ENCODE measurements around the gene FASN. TPM values are rescaled to one million over a fixed set of nuclear protein-coding genes. Genes with fewer than 3 reads are reported as not detected.

The FASN gene
- total and polyA plus RNA-seq, 2 of the 13 experiments (the other 11 are each of a cell fraction or from before 2014, with no cell fraction given) = 51.7 to 101 TPM

DNA sequence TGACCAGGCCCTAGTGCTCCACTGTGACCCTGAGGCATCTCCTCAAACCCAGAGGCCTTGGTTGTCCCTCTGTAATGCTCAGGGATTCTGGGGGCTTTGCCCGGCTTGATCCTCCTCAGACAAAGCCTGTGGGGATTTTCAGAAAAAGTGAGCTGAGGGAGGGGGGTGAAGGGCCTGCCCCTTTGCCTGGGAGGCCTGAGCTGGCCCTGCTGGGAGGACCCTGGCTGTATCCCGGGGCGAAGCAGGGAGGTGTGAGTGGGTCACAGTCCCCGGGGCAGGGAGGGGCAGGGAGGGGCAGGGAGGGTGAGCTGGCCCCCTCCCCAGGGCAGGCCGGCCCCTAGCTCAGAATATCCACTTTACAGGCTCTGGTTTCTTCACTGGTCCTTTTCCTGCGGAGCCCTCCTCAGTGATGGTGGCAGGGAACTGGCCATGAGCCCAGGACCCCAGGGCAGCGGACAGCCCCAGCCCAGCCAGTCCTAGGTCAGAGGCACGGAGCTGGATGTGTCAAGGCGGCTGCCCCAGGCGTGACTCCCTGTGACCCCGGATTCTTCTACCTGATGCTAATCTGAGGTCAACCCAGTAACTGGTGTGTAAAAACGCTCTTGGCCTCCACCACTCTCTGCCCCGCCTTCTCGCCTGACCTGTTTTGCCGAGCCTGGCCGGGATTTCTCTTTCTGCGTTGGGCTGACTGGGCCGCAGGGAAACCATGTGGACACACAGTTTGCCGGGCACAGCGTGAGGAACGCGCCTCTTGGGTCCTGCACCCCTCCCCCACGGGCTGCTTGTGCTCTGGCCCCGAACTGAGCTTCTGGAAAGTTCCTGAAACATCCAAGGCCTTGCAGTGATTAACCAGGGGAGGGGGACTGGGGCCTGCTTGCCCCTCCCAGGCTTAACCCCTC, 5.8 kb upstream of the FASN start (continued):
- TF ChIP-seq FOXM1 (CRISPR knock-in tag; IDR thresholded peaks at IDR 0.05) (no peak), HNRNPL (IDR thresholded peaks at IDR 0.05; ENCODE audit: low read depth, low read length) (0 out of 2 replicates have a peak, but pooled peaks have one; percentile 72), KLF16 (CRISPR knock-in tag; IDR thresholded peaks at IDR 0.05) (peak in 1 of 2 experiments; percentile 77; a peak in 2 of 4 replicates), HMGA1 (CRISPR knock-in tag; conservative IDR thresholded peaks at IDR 0.05) (no peak), ZNF660 (CRISPR knock-in tag; IDR thresholded peaks at IDR 0.05; ENCODE audit: borderline replicate concordance, low read depth) (no peak), GTF2F1 (IDR thresholded peaks at IDR 0.05; ENCODE audit: low read length) (no peak), GLMP (CRISPR knock-in tag; IDR thresholded peaks at IDR 0.05; ENCODE audit: borderline replicate concordance) (no peak), HNRNPUL1 (IDR thresholded peaks at IDR 0.05; ENCODE audit: low read depth, low read length) (no peak), KDM6A (CRISPR knock-in tag; IDR thresholded peaks at IDR 0.05; ENCODE audit: low read depth) (no peak), ZBTB42 (CRISPR knock-in tag; IDR thresholded peaks at IDR 0.05) (no peak; the same call in 1 of the 2 replicates), ZNF766 (CRISPR knock-in tag; IDR thresholded peaks at IDR 0.05; ENCODE audit: borderline replicate concordance) (no peak), ZNF383 (CRISPR knock-in tag; IDR thresholded peaks at IDR 0.05; ENCODE audit: borderline replicate concordance) (no peak), ZNF782 (CRISPR knock-in tag; IDR thresholded peaks at IDR 0.05; ENCODE audit: borderline replicate concordance) (peak; percentile 78; the same call in 1 of the 2 replicates), ZNF883 (CRISPR knock-in tag; IDR thresholded peaks at IDR 0.05; ENCODE audit: not compliant biosample characterization) (peak; percentile 91), PRMT3 (CRISPR knock-in tag; IDR thresholded peaks at IDR 0.05; ENCODE audit: borderline replicate concordance, low read depth) (no peak), SMAD1 (CRISPR knock-in tag; IDR thresholded peaks at IDR 0.05; ENCODE audit: borderline replicate concordance, low read depth) (0 out of 2 replicates have a peak, but pooled peaks have one; percentile 47), SMC3 (IDR thresholded peaks at IDR 0.05; ENCODE audit: low read length) (no peak), SMYD3 (CRISPR knock-in tag; IDR thresholded peaks at IDR 0.05) (0 out of 2 replicates have a peak, but pooled peaks have one; percentile 42), ZHX2 (IDR thresholded peaks at IDR 0.05; ENCODE audit: low read depth) (no peak), ZHX2 (CRISPR knock-in tag; IDR thresholded peaks at IDR 0.05; ENCODE audit: borderline replicate concordance) (no peak)
- TF ChIP-seq, protein P1, sequence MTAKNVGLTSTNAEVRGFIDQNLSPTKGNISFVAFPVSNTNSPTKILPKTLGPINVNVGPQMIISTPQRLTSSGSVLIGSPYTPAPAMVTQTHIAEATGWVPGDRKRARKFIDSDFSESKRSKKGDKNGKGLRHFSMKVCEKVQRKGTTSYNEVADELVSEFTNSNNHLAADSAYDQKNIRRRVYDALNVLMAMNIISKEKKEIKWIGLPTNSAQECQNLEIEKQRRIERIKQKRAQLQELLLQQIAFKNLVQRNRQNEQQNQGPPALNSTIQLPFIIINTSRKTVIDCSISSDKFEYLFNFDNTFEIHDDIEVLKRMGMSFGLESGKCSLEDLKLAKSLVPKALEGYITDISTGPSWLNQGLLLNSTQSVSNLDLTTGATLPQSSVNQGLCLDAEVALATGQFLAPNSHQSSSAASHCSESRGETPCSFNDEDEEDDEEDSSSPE (CRISPR knock-in tag; IDR thresholded peaks at IDR 0.05) = peak; percentile 85

Measured in HepG2 (cell line).